Germinal center (tissue), 1 donor: ENCODE data around the gene DALRD3.

Experiments
- DNase-seq: peaks from one replicate; pipeline ENCODE4 v3.0.0; 2012; ENCODE audit warnings: mixed read lengths, low spot score

The DALRD3 gene

DNA sequence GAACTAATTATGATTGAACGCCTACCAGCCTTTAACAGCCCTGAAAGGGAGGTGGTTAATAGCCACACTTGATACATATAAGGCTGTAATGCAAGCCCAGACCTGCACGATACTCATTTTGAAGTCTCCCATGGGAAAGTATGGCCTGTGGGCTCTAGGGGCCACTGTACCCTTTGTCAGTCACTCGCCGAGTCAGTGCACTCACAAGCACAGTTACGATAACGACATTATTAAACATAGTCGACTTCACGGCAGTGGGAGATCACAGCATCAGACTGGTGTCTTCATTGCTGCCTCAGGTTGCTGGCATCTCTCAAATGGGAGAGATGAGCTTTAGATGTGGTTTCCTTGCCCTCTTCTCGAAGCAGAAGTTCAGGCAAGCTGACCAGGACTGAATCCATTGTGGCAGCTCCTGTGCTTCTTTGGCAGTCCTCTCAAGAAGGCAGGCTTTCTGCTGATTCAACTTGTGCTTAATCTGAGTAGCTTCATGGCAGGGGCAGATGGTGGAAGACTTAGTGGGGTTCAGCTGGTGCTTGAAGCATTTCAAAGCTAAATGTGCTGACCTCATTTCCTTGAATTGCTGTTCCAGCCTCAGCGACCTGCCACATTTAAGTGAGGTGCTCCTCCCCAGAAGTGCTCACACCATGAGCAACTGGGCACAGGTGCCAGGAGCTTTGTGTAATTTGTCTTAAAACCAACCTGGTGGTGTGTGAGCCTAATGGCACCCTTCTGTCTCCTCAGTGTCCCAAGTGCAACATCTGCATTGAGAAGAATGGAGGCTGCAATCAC lies 44.1 kb downstream of the DALRD3 start:
- DNase-seq = no peak

DNA sequence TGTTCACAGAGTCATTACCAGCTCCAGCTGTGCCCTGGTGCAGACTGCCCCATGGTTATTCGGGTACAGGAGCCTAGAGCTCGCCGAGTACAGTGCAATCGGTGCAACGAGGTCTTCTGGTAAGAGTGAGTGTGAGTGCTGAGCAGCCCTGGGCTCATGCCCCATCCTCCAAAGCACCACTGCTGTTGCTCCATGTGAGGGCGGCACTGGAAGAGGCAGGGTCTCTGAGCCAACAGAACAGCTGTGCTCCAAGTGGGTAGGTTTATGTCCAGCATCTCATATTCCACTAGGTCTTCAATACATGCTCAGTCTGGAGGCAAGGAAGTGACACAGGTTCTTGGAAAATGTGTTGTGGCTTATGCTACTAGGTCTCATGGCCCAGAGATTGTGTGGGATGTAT lies 47.8 kb downstream of the DALRD3 start:
- DNase-seq = no peak

DNA sequence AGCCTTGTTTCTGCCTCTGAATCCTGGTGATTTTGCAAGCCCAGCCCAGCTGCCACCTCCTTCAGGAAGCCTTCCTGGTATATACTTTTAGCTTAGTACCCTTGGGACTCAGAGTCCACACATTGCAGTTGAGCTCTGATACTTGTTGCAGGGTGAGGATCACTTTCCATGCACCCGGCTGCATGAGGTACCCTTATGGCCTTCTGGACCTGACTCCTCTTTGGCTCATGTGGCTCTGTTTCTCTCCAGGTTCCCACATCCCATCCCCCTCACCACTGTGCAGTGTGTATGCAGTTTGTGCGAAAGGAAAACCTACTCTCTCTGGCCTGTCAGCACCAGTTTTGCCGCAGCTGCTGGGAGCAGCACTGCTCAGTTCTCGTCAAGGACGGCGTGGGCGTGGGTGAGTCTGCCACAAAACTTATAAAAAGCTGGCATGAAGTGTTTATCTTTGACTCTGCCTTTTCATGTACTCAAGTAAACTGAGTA lies 51.5 kb downstream of the DALRD3 start:
- DNase-seq = no peak

DNA sequence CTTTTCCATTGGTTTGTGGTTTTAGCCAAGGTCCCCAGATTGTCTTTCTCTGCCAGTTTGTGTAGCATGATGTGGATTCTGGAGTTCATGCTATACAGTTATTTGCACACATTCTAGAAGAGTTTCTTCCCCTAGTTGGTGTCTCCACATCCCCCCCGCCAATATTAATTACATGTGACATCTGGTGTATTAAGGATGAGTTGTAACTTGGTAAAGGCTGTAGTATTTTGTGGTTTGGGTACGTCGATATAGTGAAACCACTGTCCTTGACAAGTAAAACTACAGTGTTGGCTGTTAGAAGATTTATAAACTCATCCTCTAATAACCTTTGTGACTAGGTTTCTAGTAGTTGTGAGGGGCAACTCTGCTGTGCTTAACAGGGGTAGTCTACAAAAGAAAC lies 52.0 kb downstream of the DALRD3 start:
- DNase-seq = no peak
